Ecto neural progenitor cell (in vitro differentiated cells): Measurements from ENCODE around the gene LSG1.

Experiments
- DNase-seq: peaks from one replicate; pipeline ENCODE4 v3.0.0-alpha.2; 2018; ENCODE audit warnings: low spot score

LSG1 gene

GRCh38 chr3:194686816-194687637, 15.0 kb upstream of the LSG1 start:
- peak; percentile 64 for DNase-seq

- DNase-seq, result no peak
Observed at GRCh38 chr3:194686414-194686815, 14.4 kb upstream of the LSG1 start.

GRCh38 chr3:194685718-194686413, 13.9 kb upstream of the LSG1 start, which contains the start of gene FAM43A:
Gene FAM43A (plus strand): TSS chr3:194685883. CDS start chr3:194686827, 944 bp downstream.
- DNase-seq, result peak; percentile 92

GRCh38 chr3:194685065-194685717, 13.2 kb upstream of the LSG1 start:
- DNase-seq, result no peak

GRCh38 chr3:194683380-194683779, 11.4 kb upstream of the LSG1 start:
- DNase-seq, result no peak

GRCh38 chr3:194682694-194683310, 10.8 kb upstream of the LSG1 start:
- peak; percentile 77 for DNase-seq

GRCh38 chr3:194682189-194682693, 10.2 kb upstream of the LSG1 start:
- no peak for DNase-seq

- DNase-seq, result no peak
Observed at GRCh38 chr3:194680888-194681615, 9.1 kb upstream of the LSG1 start.

GRCh38 chr3:194676471-194676870, 4.5 kb upstream of the LSG1 start:
- DNase-seq, result no peak

- no peak for DNase-seq
Observed at GRCh38 chr3:194675680-194676079, 3.7 kb upstream of the LSG1 start.

- DNase-seq, result no peak
Observed at GRCh38 chr3:194675081-194675640, 3.2 kb upstream of the LSG1 start.

GRCh38 chr3:194673761-194674160, 1.8 kb upstream of the LSG1 start:
- DNase-seq, result no peak

GRCh38 chr3:194672876-194673275, 885 bp upstream of the LSG1 start:
- no peak for DNase-seq

GRCh38 chr3:194671511-194671899, 486 bp downstream of the LSG1 start:
- no peak for DNase-seq

GRCh38 chr3:194667363-194667762, 4.6 kb downstream of the LSG1 start:
- DNase-seq, result no peak

- DNase-seq, result no peak
Observed at GRCh38 chr3:194664857-194665256, 7.1 kb downstream of the LSG1 start.

- DNase-seq, result no peak
Observed at GRCh38 chr3:194661946-194662345, 10.0 kb downstream of the LSG1 start.

GRCh38 chr3:194661374-194661773, 10.6 kb downstream of the LSG1 start:
- no peak for DNase-seq

- no peak for DNase-seq
Observed at GRCh38 chr3:194659778-194660177, 12.2 kb downstream of the LSG1 start.

- no peak for DNase-seq
Observed at GRCh38 chr3:194658477-194659242, 13.3 kb downstream of the LSG1 start.
